Mesothelial cell of epicardium (in vitro differentiated cells): ENCODE measurements around the gene SMYD5. TPM values are rescaled to one million over a fixed set of nuclear protein-coding genes. Genes with fewer than 3 reads are reported as not detected.

Experiments
- DNase-seq, 2 experiments: peaks; one replicate each; pipeline ENCODE4 v3.0.0; 2021; ENCODE audit warnings: low spot score in 2 of 2; ENCODE audit not compliant: unreplicated experiment in 2 of 2
- H3K27ac Mint-ChIP-seq: 2 replicates; pipeline ENCODE4 v1.8.0; 2021; ENCODE audit warnings: mixed read lengths
- H3K27me3 Mint-ChIP-seq: 2 replicates; pipeline ENCODE4 v1.8.0; 2021; ENCODE audit warnings: low read depth, mixed read lengths
- H3K36me3 Mint-ChIP-seq: 2 replicates; pipeline ENCODE4 v1.8.0; 2021; ENCODE audit warnings: mixed read lengths
- H3K4me1 Mint-ChIP-seq: 2 replicates; pipeline ENCODE4 v1.8.0; 2021; ENCODE audit warnings: mixed read lengths
- H3K4me3 Mint-ChIP-seq: 2 replicates; pipeline ENCODE4 v1.8.0; 2021; ENCODE audit warnings: mild to moderate bottlenecking, moderate library complexity, mixed read lengths
- H3K9me3 Mint-ChIP-seq: 2 replicates; pipeline ENCODE4 v1.8.0; 2021; ENCODE audit warnings: mixed read lengths
- CTCF ChIP-seq: fragments of 200-600 bp; sonication (generic); IDR thresholded peaks from one replicate; pipeline ENCODE4 v1.5.0; 2021; ENCODE audit warnings: antibody characterized with exemption; ENCODE audit not compliant: unreplicated experiment
- total RNA-seq: library from RNA; stranded (reverse); gene quantifications from 3 replicates; pipeline ENCODE4 v1.2.1, GENCODE V29; 2021

The SMYD5 gene
- total RNA-seq, 1 donor from 2014 or later = 34.2 TPM

DNA sequence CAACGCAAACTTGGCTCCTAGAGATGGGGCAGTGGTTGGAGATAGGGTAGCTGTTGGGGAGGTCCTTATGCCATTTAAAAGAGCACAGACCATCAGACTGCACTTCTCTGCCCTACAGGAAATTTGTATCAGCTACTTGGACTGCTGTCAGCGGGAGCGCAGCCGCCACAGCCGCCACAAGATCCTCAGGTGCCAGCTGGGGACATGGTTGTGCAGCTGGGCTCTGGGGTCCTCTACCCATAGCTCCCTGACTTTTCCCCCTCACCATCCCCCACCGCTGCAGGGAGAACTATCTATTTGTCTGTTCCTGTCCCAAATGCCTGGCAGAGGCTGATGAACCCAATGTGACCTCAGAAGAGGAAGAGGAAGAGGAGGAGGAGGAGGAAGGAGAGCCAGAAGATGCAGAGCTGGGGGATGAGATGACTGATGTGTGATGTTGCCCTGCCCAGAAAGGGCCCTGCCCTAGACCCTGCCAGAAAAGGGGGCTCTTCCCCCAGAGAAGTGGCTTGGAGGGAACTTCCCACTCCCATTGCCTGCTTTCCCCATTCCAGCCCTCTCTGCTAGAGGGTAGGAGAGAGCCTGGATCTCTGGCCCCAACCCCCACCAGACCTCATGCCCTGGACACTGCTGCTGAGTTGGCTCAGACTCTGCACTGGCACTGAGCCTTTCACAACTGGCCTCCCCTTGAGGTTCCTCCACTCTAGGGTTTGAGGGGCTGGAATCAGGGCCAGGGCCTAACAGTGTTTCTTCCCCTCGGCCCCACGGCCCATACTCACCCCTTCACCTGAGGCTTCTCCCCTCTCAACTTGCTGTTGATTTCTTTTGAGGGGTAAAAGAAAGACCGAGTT lies 11.7 kb downstream of the SMYD5 start:
- Mint-ChIP-seq H3K27ac (no peak overlapping the region), H3K4me3 (no peak overlapping the region), H3K36me3 (peaks cover 9% of the 10 kb centered on the region), H3K9me3 (no peaks in the 10 kb centered on the region), H3K4me1 (no peaks in the 10 kb centered on the region), H3K27me3 (no peaks in the 10 kb centered on the region)
- TF ChIP-seq CTCF = no peak
- DNase-seq = no peak

GRCh38 chr2:73227086-73227485 lies 13.0 kb downstream of the SMYD5 start:
- Mint-ChIP-seq H3K27me3 (no peaks in the 10 kb centered on the region), H3K27ac (no peak overlapping the region), H3K4me3 (no peak overlapping the region), H3K4me1 (no peaks in the 10 kb centered on the region), H3K36me3 (peaks cover 5% of the 10 kb centered on the region), H3K9me3 (no peaks in the 10 kb centered on the region)
- no peak for DNase-seq
- TF ChIP-seq CTCF = no peak

GRCh38 chr2:73228631-73229030 lies 14.6 kb downstream of the SMYD5 start:
- peaks cover 2% of the 10 kb centered on the region for H3K36me3 Mint-ChIP-seq
- DNase-seq = no peak
- no peaks in the 10 kb centered on the region for H3K9me3 Mint-ChIP-seq
- no peak for TF ChIP-seq CTCF
- no peaks in the 10 kb centered on the region for H3K27me3 Mint-ChIP-seq
- no peak overlapping the region for H3K27ac Mint-ChIP-seq
- no peak overlapping the region for H3K4me3 Mint-ChIP-seq
- peaks cover 3% of the 10 kb centered on the region for H3K4me1 Mint-ChIP-seq

- no peaks in the 10 kb centered on the region for H3K27me3 Mint-ChIP-seq
- H3K27ac Mint-ChIP-seq = no peak overlapping the region
- H3K9me3 Mint-ChIP-seq = no peaks in the 10 kb centered on the region
- TF ChIP-seq CTCF = no peak
- no peak for DNase-seq
- H3K4me1 Mint-ChIP-seq = peaks cover 23% of the 10 kb centered on the region
- H3K4me3 Mint-ChIP-seq = peak overlapping the region; percentile 95
- no peaks in the 10 kb centered on the region for H3K36me3 Mint-ChIP-seq
Observed at GRCh38 chr2:73232403-73233153, 18.5 kb downstream of the SMYD5 start.

GRCh38 chr2:73233154-73233931 lies 19.3 kb downstream of the SMYD5 start, which contains the start of gene PRADC1:
Gene PRADC1, minus strand, starts transcription at chr2:73233239. Its CDS starts 79 bp downstream, at chr2:73233160.
- peak within 1 kb of the TSS; percentile 96 for H3K27ac Mint-ChIP-seq
- peak within 1 kb of the TSS; percentile 95 for H3K4me3 Mint-ChIP-seq
- H3K4me1 Mint-ChIP-seq = peaks cover 26% of the 10 kb centered on the region
- DNase-seq = peak; percentile 93 to 97
- H3K27me3 Mint-ChIP-seq = no peaks in the 10 kb centered on the region
- H3K9me3 Mint-ChIP-seq = no peaks in the 10 kb centered on the region
- no peaks in the 10 kb centered on the region for H3K36me3 Mint-ChIP-seq
- no peak for TF ChIP-seq CTCF
